ENCODE measurements around the gene GRIA3.

The GRIA3 gene

GRCh38 chrX:123184219-123184865, at the start of gene GRIA3:
TSS of gene GRIA3 (plus strand) at chrX:123184278. CDS start at chrX:123184536, 258 bp downstream.
- DNase-seq = no peak

GRCh38 chrX:123138473-123138872, 45.6 kb upstream of the GRIA3 start:
- DNase-seq = no peak

GRCh38 chrX:123140454-123140853, 43.6 kb upstream of the GRIA3 start:
- no peak for DNase-seq

- DNase-seq = no peak
These were observed 43.2 kb upstream of the GRIA3 start for GRCh38 chrX:123140904-123141303.

- DNase-seq = no peak
These were observed 30.2 kb upstream of the GRIA3 start for GRCh38 chrX:123153846-123154335.

GRCh38 chrX:123155327-123155726, 28.8 kb upstream of the GRIA3 start:
- no peak for DNase-seq

- no peak for DNase-seq
These were observed 26.5 kb upstream of the GRIA3 start for GRCh38 chrX:123157586-123157985.

- no peak for DNase-seq
These were observed 24.7 kb upstream of the GRIA3 start for GRCh38 chrX:123159403-123159802.

- no peak for DNase-seq
These were observed 16.5 kb upstream of the GRIA3 start for GRCh38 chrX:123167621-123168020.

- DNase-seq = no peak
These were observed 14.7 kb upstream of the GRIA3 start for GRCh38 chrX:123169247-123169901.

- no peak for DNase-seq
These were observed 13.5 kb upstream of the GRIA3 start for GRCh38 chrX:123170546-123170945.

GRCh38 chrX:123171781-123172180, 12.3 kb upstream of the GRIA3 start:
- DNase-seq = no peak

- no peak for DNase-seq
These were observed 11.2 kb upstream of the GRIA3 start for GRCh38 chrX:123172869-123173268.

- DNase-seq = no peak
These were observed 10.2 kb upstream of the GRIA3 start for GRCh38 chrX:123173833-123174232.

GRCh38 chrX:123175366-123176122, 8.5 kb upstream of the GRIA3 start:
- no peak for DNase-seq

- no peak for DNase-seq
These were observed 2.7 kb upstream of the GRIA3 start for GRCh38 chrX:123181233-123181914.

- no peak for DNase-seq
These were observed 793 bp downstream of the GRIA3 start for GRCh38 chrX:123184866-123185276.

GRCh38 chrX:123185721-123186120, 1.6 kb downstream of the GRIA3 start:
- no peak for DNase-seq

GRCh38 chrX:123186801-123187200, 2.7 kb downstream of the GRIA3 start:
- DNase-seq = no peak

GRCh38 chrX:123188081-123188480, 4.0 kb downstream of the GRIA3 start:
- DNase-seq = no peak

- DNase-seq = no peak
These were observed 5.3 kb downstream of the GRIA3 start for GRCh38 chrX:123189338-123189737.

GRCh38 chrX:123190096-123190495, 6.0 kb downstream of the GRIA3 start:
- no peak for DNase-seq

- no peak for DNase-seq
These were observed 9.0 kb downstream of the GRIA3 start for GRCh38 chrX:123193101-123193500.
